Gastrocnemius medialis (tissue), 4 donors: Measurements from ENCODE around the gene FREM2. TPM values are rescaled to one million over a fixed set of nuclear protein-coding genes. Genes with fewer than 3 reads are reported as not detected.

Experiments used
- ATAC-seq, 2 donors: fragments of 150-250 bp; one replicate each; pipeline ENCODE4 v1.9.1; 2016
- DNase-seq, 2 donors: peaks; one replicate each; pipeline ENCODE4 v3.0.0-alpha.2; 2019
- H3K27ac ChIP-seq, 4 donors: fragments of 200-600 bp; sonication (generic); 1 replicate in 1 of 4; 2 replicates in 3 of 4; pipeline ENCODE4 v1.5.1; 2016 to 2018; ENCODE audit warnings: mild to moderate bottlenecking in 2 of 4, moderate library complexity in 1 of 4
- H3K27me3 ChIP-seq, 3 donors: fragments of 200-600 bp; sonication (generic) in 2 of 3; 1 replicate in 1 of 3; 2 replicates in 2 of 3; pipeline versions ENCODE4 v1.5.1 to v1.6.0; 2016 to 2019; ENCODE audit warnings: mild to moderate bottlenecking in 1 of 3, moderate library complexity in 1 of 3
- H3K36me3 ChIP-seq, 2 donors: fragments of 200-600 bp; sonication (generic) in 1 of 2; one replicate each; pipeline ENCODE4 v1.5.1; 2017 to 2018
- H3K4me1 ChIP-seq, 2 donors: fragments of 200-600 bp; sonication (generic) in 1 of 2; one replicate each; pipeline ENCODE4 v1.5.1; 2016 to 2017; ENCODE audit warnings: mild to moderate bottlenecking in 2 of 2
- H3K4me3 ChIP-seq, 4 donors: fragments of 200-600 bp; sonication (generic) in 3 of 4; 1 replicate in 1 of 4; 2 replicates in 3 of 4; pipeline ENCODE4 v1.5.1; 2016 to 2019; ENCODE audit warnings: mild to moderate bottlenecking in 2 of 4
- H3K9me3 ChIP-seq, 3 donors: fragments of 200-600 bp; sonication (generic) in 2 of 3; 1 replicate in 1 of 3; 2 replicates in 2 of 3; pipeline ENCODE4 v1.5.1; 2016 to 2019
- POLR2A ChIP-seq, 2 donors: fragments of 450-650 bp; IDR thresholded peaks; one replicate each; pipeline ENCODE4 v1.6.1; 2017; ENCODE audit warnings: antibody characterized with exemption in 2 of 2, mild to moderate bottlenecking in 2 of 2, moderate library complexity in 2 of 2
- in situ Hi-C, 4 donors: fragments of 200-750 bp; cut with MboI; loops; one replicate each; pipeline versions ENCODE4 v1.15.0 to v1.8.0; 2017; ENCODE audit warnings: low sequenced_read_pairs in 4 of 4
- intact Hi-C: fragments of 100-400 bp; cut with DNase I; formaldehyde crosslinking; loops from one replicate; pipeline ENCODE4 v1.15.1; 2023; ENCODE audit warnings: low total_unique reads
- total RNA-seq, 4 donors: library from RNA; depleted of rRNA; stranded (reverse); fragments of >200 nt; gene quantifications; one replicate each; pipeline versions ENCODE4 v1.1.0 to v1.2.3, GENCODE V29; 2016
- TF ChIP-seq, protein P1 (sequence below), 5 experiments: fragments of 450-650 bp in 3 of 5; fragments of 200-600 bp in 2 of 5; sonication (generic) in 2 of 5; IDR thresholded peaks in 4 of 5; conservative IDR thresholded peaks in 1 of 5; 1 replicate in 4 of 5; 2 replicates in 1 of 5; pipeline ENCODE4 v1.5.1; 2016 to 2019; ENCODE audit warnings: antibody characterized with exemption in 5 of 5, mild to moderate bottlenecking in 3 of 5, moderate library complexity in 3 of 5

Gene FREM2
- total RNA-seq, 4 donors from 2014 or later, result 1.3 to 6.4 (median 2.4) TPM

DNA sequence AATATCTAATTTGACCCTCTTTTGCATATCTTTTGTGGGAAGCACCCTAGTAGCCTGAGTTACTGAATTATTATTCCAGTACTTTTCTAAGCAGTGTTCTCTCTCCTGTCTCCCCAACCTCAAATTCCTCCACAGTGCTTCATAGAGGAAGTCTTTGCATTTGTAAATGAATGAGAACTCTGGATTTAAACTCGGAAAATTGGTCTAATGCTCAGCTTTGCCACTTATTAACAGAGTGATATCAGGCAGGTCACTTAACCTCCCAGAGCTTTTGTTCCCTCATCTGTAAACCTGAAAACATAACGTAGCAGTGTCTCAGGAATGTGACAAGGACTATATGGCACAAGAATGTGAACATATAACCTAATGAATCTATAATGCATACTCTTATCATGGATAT, 26.2 kb downstream of the FREM2 start:
- no peaks in the 10 kb centered on the region for H3K9me3 ChIP-seq
- DNase-seq (no peak), ATAC-seq (no peak)
- no peaks in the 10 kb centered on the region for H3K4me1 ChIP-seq
- no peak overlapping the region for H3K4me3 ChIP-seq
- intact Hi-C loops, result no loop called here
- TF ChIP-seq, protein P1, sequence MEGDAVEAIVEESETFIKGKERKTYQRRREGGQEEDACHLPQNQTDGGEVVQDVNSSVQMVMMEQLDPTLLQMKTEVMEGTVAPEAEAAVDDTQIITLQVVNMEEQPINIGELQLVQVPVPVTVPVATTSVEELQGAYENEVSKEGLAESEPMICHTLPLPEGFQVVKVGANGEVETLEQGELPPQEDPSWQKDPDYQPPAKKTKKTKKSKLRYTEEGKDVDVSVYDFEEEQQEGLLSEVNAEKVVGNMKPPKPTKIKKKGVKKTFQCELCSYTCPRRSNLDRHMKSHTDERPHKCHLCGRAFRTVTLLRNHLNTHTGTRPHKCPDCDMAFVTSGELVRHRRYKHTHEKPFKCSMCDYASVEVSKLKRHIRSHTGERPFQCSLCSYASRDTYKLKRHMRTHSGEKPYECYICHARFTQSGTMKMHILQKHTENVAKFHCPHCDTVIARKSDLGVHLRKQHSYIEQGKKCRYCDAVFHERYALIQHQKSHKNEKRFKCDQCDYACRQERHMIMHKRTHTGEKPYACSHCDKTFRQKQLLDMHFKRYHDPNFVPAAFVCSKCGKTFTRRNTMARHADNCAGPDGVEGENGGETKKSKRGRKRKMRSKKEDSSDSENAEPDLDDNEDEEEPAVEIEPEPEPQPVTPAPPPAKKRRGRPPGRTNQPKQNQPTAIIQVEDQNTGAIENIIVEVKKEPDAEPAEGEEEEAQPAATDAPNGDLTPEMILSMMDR (IDR thresholded peaks at IDR 0.05 in 4 of 5, conservative IDR thresholded peaks at IDR 0.05 in 1 of 5), result no peak
- TF ChIP-seq POLR2A (IDR thresholded peaks at IDR 0.05), result no peak
- no peak overlapping the region for H3K27ac ChIP-seq
- in situ Hi-C loops, result no loop called here
- no peaks in the 10 kb centered on the region for H3K36me3 ChIP-seq
- no peaks in the 10 kb centered on the region for H3K27me3 ChIP-seq

DNA sequence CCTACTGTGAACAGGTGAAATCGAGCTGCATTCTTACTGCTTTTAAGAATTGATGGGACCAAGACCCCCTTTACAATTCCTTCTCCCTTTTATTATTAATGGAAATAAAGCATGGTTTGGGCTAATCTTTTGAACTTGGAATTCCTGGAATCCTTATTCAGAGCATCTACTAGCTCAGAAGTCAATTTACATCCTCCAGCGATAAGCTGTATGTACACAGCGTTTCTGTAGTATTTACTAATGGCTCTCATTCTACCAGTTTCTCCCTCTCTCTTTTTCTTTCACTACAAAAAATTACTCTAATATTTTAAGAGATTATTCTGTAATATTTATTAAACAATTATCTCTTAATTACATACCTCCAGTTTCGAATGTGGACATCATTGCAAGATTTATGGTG, 31.5 kb downstream of the FREM2 start:
- in situ Hi-C loops (no loop called here), intact Hi-C loops (no loop called here)
- ATAC-seq (no peak), DNase-seq (no peak)
- Histone ChIP-seq H3K4me3 (no peak overlapping the region), H3K36me3 (no peaks in the 10 kb centered on the region), H3K27me3 (no peaks in the 10 kb centered on the region), H3K4me1 (peaks cover 0 to 5% of the 10 kb centered on the region in 2 donors), H3K27ac (no peak overlapping the region), H3K9me3 (no peaks in the 10 kb centered on the region)
- TF ChIP-seq, protein P1 (IDR thresholded peaks at IDR 0.05 in 4 of 5, conservative IDR thresholded peaks at IDR 0.05 in 1 of 5), result no peak
- TF ChIP-seq POLR2A (IDR thresholded peaks at IDR 0.05), result no peak

DNA sequence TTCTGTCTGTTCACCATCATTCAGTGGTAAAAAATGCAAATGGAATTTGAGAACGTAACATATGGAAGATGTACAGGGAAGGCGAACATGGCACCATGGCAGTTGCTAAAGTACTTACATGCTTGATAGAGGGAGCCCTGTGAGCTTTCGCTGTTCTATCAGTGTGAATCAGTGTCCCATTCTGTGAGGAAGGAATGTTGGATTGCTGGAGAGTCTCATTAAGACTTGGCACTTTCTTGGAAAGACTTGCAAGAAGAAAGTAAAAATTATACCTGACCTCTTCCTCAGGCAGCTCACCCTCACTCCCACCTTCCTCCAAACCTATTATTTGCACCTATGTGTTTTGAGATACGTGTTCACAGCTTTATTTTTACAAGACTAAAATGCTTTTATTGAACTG, 43.5 kb downstream of the FREM2 start:
- in situ Hi-C loops (no loop called here), intact Hi-C loops (no loop called here)
- H3K27me3 ChIP-seq, result no peaks in the 10 kb centered on the region
- H3K9me3 ChIP-seq, result no peaks in the 10 kb centered on the region
- H3K4me3 ChIP-seq, result no peak overlapping the region
- H3K27ac ChIP-seq, result no peak overlapping the region
- peaks cover 0 to 7% of the 10 kb centered on the region in 2 donors for H3K4me1 ChIP-seq
- DNase-seq (no peak), ATAC-seq (no peak)
- H3K36me3 ChIP-seq, result no peaks in the 10 kb centered on the region
- TF ChIP-seq, protein P1 (IDR thresholded peaks at IDR 0.05 in 4 of 5, conservative IDR thresholded peaks at IDR 0.05 in 1 of 5), result no peak
- TF ChIP-seq POLR2A (IDR thresholded peaks at IDR 0.05), result no peak

DNA sequence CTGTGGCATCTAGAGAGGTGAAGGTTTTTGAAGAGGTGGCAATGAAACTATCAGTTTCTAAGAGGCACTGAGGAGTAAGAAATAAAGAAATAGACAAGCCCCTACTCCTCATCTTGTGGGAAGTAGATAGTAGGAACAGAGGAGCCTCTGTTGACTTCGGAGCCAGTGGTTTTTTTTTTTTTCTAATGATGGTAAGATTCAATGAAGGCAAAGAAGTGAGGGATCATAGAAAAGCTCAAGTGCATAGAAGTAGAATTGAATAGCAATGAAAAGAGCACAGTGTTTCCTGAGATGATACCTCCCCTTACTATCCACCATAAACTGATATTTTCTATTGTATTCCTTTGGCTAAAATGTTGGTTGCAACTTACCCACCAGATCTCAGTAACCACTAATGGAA, 46.3 kb downstream of the FREM2 start:
- TF ChIP-seq POLR2A (IDR thresholded peaks at IDR 0.05), result no peak
- TF ChIP-seq, protein P1 (IDR thresholded peaks at IDR 0.05 in 4 of 5, conservative IDR thresholded peaks at IDR 0.05 in 1 of 5), result no peak
- intact Hi-C loops, result no loop called here

More for the DNA sequence above, 46.3 kb downstream of the FREM2 start:
- peaks cover 0 to under 1% of the 10 kb centered on the region in 2 donors for H3K4me1 ChIP-seq
- H3K36me3 ChIP-seq, result no peaks in the 10 kb centered on the region
- DNase-seq, result no peak
- H3K27ac ChIP-seq, result no peak overlapping the region
- no peak for ATAC-seq
- H3K9me3 ChIP-seq, result no peaks in the 10 kb centered on the region
- no peaks in the 10 kb centered on the region for H3K27me3 ChIP-seq
- in situ Hi-C loops, result no loop called here
- no peak overlapping the region for H3K4me3 ChIP-seq
